DOHH2 (cell line): ENCODE results near the gene SV2C.
A peak's percentile ranks its signal among the peaks of the same experiment; 100 is the strongest.

Experiments
- H3F3A ChIP-seq: fragments of 200-600 bp; sonication (generic), shearing (Covaris generic); 2 replicates; pipeline ENCODE4 v1.6.0; 2016; ENCODE audit warnings: antibody characterized with exemption, mild to moderate bottlenecking; ENCODE audit not compliant: control insufficient read depth, insufficient read depth
- H3K27ac ChIP-seq: fragments of 200-600 bp; sonication (generic); 2 replicates; pipeline ENCODE4 v1.5.1; 2014; ENCODE audit warnings: low read depth, mild to moderate bottlenecking, low read length, moderate library complexity
- H3K27me3 ChIP-seq: fragments of 200-600 bp; sonication (generic); 2 replicates; pipeline ENCODE4 v1.6.1; 2014; ENCODE audit warnings: mild to moderate bottlenecking, low read length, mixed read lengths; ENCODE audit not compliant: control insufficient read depth
- H3K36me3 ChIP-seq: fragments of 200-600 bp; sonication (generic); 2 replicates; pipeline ENCODE4 v1.6.1; 2014; ENCODE audit warnings: mild to moderate bottlenecking, low read length, moderate library complexity, mixed read lengths; ENCODE audit not compliant: control insufficient read depth
- H3K4me1 ChIP-seq: fragments of 200-600 bp; sonication (generic); 2 replicates; pipeline ENCODE4 v1.6.1; 2014; ENCODE audit warnings: mild to moderate bottlenecking, low read length, mixed read lengths; ENCODE audit not compliant: control insufficient read depth
- H3K4me2 ChIP-seq: fragments of 200-600 bp; sonication (generic); 2 replicates; pipeline ENCODE4 v1.6.0; 2014; ENCODE audit warnings: mild to moderate bottlenecking, low read length, moderate library complexity
- H3K4me3 ChIP-seq: fragments of 200-600 bp; sonication (generic); 2 replicates; pipeline ENCODE4 v1.5.1; 2014; ENCODE audit warnings: mild to moderate bottlenecking, low read length, mixed read lengths
- H3K79me2 ChIP-seq: fragments of 200-600 bp; sonication (generic); 2 replicates; pipeline ENCODE4 v1.6.1; 2014; ENCODE audit warnings: mild to moderate bottlenecking, low read length, mixed read lengths; ENCODE audit not compliant: control insufficient read depth
- H3K9me2 ChIP-seq: fragments of 200-600 bp; sonication (generic); replicated peaks from 2 replicates; pipeline ENCODE4 v1.6.1; 2014; ENCODE audit warnings: mild to moderate bottlenecking, low read length, mixed read lengths; ENCODE audit not compliant: control insufficient read depth
- H3K9me3 ChIP-seq: fragments of 200-600 bp; sonication (generic); 2 replicates; pipeline ENCODE4 v1.6.1; 2014; ENCODE audit warnings: antibody characterized with exemption, low read length, mixed read lengths; ENCODE audit not compliant: control insufficient read depth, insufficient read depth
- H4K20me1 ChIP-seq: fragments of 200-600 bp; sonication (generic); 2 replicates; pipeline ENCODE4 v1.6.0; 2014; ENCODE audit warnings: low read depth, mild to moderate bottlenecking, antibody characterized with exemption, low read length, moderate library complexity; ENCODE audit not compliant: control insufficient read depth, insufficient read depth
- EZH2phosphoT487 ChIP-seq: fragments of 200-600 bp; sonication (generic); IDR thresholded peaks from 2 replicates; pipeline ENCODE4 v1.6.1; 2017; ENCODE audit warnings: borderline replicate concordance, mild to moderate bottlenecking, antibody characterized with exemption, low read length, moderate library complexity, mixed read lengths
- TF ChIP-seq, protein P1 (sequence below): fragments of 200-600 bp; sonication (generic); IDR thresholded peaks from one replicate; pipeline ENCODE4 v1.5.1; 2014; ENCODE audit warnings: antibody characterized with exemption, mild to moderate bottlenecking, low read depth, low read length; ENCODE audit not compliant: poor library complexity, severe bottlenecking

The SV2C gene

DNA sequence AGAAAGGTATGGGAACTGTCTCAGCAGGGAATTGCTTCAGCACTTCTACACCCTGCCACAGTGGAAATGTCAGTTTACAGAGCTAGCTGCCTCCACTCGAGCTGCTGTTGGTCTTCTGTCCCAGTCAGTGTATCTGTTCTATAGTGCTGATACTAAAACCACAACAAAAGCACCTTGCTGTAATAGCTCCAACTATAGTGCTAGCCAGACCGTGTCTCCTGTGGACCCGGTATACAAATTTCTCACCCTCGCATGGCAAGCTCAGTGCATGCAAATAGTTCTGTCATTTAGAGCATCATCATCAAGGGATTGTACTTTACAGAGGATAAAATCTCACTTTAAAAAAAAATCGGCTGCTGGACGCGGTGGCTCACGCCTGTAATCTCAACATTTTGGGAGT is 268.4 kb downstream of the SV2C start:
- Histone ChIP-seq H3K4me2 (peak overlapping the region; percentile 78), H3K27ac (peak overlapping the region; percentile 97), H3K4me1 (peaks cover 67% of the 10 kb centered on the region), H4K20me1 (no peaks in the 10 kb centered on the region), H3K36me3 (no peaks in the 10 kb centered on the region), H3F3A (peaks cover 18% of the 10 kb centered on the region), H3K79me2 (no peaks in the 10 kb centered on the region), H3K27me3 (no peaks in the 10 kb centered on the region), H3K9me3 (no peaks in the 10 kb centered on the region), H3K4me3 (peak overlapping the region; percentile 58), H3K9me2 (no peaks in the 10 kb centered on the region)
- TF ChIP-seq EZH2phosphoT487: no peak
- TF ChIP-seq, protein P1, sequence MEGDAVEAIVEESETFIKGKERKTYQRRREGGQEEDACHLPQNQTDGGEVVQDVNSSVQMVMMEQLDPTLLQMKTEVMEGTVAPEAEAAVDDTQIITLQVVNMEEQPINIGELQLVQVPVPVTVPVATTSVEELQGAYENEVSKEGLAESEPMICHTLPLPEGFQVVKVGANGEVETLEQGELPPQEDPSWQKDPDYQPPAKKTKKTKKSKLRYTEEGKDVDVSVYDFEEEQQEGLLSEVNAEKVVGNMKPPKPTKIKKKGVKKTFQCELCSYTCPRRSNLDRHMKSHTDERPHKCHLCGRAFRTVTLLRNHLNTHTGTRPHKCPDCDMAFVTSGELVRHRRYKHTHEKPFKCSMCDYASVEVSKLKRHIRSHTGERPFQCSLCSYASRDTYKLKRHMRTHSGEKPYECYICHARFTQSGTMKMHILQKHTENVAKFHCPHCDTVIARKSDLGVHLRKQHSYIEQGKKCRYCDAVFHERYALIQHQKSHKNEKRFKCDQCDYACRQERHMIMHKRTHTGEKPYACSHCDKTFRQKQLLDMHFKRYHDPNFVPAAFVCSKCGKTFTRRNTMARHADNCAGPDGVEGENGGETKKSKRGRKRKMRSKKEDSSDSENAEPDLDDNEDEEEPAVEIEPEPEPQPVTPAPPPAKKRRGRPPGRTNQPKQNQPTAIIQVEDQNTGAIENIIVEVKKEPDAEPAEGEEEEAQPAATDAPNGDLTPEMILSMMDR: no peak

DNA sequence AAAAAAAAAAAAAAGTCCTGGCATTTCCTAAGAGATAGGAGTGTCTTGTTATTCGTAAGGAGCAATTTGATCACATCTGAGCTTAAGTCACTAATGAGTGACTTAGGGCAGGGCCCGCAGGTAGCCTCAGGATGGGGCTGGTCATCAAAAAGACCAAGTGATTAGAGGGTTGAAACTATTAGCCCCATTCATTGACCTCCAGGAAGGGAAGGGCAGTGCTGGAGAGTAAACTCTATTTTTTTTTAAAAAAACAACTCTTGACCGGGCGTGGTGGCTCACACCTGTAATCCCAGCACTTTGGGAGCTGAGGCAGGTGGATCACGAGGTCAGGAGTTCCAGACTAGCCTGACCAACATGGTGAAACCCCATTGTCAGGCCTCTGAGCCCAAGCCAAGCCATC is 273.7 kb downstream of the SV2C start:
- H3K27ac ChIP-seq: no peak overlapping the region
- H3F3A ChIP-seq: 0 out of 2 replicates have a peak, but pooled peaks cover 6% of the 10 kb centered on the region
- no peaks in the 10 kb centered on the region for H3K27me3 ChIP-seq
- no peak overlapping the region for H3K4me3 ChIP-seq
- H3K9me3 ChIP-seq: no peaks in the 10 kb centered on the region
- no peaks in the 10 kb centered on the region for H4K20me1 ChIP-seq
- H3K4me1 ChIP-seq: peaks cover 31% of the 10 kb centered on the region
- H3K9me2 ChIP-seq: no peaks in the 10 kb centered on the region
- H3K79me2 ChIP-seq: no peaks in the 10 kb centered on the region
- TF ChIP-seq, protein P1: no peak
- no peak for TF ChIP-seq EZH2phosphoT487
- no peak overlapping the region for H3K4me2 ChIP-seq
- H3K36me3 ChIP-seq: no peaks in the 10 kb centered on the region

DNA sequence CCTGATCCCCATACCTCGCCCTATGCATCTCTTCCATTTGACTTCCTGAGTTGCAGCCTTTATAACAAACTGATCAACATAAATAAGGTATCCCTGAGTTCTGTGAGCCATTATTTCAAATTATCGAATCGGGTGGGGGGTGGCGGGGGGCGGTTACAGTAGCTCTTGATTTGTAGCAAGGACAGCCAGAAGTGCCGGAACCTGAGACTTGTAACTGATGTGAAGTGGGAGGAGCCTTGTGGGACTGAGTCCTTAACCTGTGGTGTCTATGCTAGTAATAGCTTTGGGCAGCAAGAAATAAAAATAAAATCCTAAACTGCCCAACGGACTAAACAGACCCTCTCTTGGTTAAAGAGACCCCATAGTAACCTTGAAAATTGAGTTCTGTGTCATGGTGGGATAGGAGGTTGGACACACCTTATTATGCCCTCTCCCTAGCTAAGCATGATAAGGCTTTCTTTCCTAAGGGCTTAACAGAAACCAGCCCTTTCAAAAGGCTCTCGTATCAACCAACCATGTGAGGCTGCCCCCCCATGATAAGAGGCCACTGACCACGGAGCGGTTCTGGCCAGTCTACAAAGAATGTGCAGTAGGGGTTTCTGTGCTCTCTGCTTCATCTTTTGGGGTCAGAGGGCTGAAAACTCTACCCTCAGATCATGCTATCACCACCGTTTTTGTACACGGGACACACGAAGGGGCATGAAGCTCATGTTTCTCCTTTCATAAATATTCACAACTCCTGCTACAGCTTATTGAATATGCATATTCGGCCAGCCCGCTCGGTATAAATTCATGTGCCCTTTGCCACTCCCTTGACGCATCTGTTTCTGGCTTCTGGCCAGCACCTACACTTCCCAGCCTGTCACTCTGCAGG is 280.4 kb downstream of the SV2C start:
- no peak for TF ChIP-seq EZH2phosphoT487
- TF ChIP-seq, protein P1: no peak
- Histone ChIP-seq H3K27ac (no peak overlapping the region), H4K20me1 (no peaks in the 10 kb centered on the region), H3K9me2 (no peaks in the 10 kb centered on the region), H3K27me3 (no peaks in the 10 kb centered on the region), H3K79me2 (no peaks in the 10 kb centered on the region), H3K9me3 (no peaks in the 10 kb centered on the region), H3K36me3 (no peaks in the 10 kb centered on the region), H3K4me1 (peaks cover 48% of the 10 kb centered on the region), H3K4me2 (no peak overlapping the region), H3F3A (no peaks in the 10 kb centered on the region), H3K4me3 (no peak overlapping the region)
